ENCODE results near the gene UBE2S. TPM values are rescaled to one million over a fixed set of nuclear protein-coding genes. Genes with fewer than 3 reads are reported as not detected.

The UBE2S gene
- total RNA-seq, 1 donor from 2014 or later: 56.2 TPM

- Mint-ChIP-seq H3K36me3 (ENCODE audit: low read depth, unreplicated experiment) (no peaks in the 10 kb centered on the region), H3K9me3 (ENCODE audit: unreplicated experiment) (no peaks in the 10 kb centered on the region), H3K27ac (ENCODE audit: unreplicated experiment) (no peak overlapping the region), H3K27me3 (ENCODE audit: unreplicated experiment) (peaks cover 31% of the 10 kb centered on the region), H3K4me1 (ENCODE audit: unreplicated experiment) (peaks cover 5% of the 10 kb centered on the region), H3K4me3 (ENCODE audit: unreplicated experiment) (no peak overlapping the region)
- TF ChIP-seq CTCF (IDR thresholded peaks at IDR 0.05; ENCODE audit: unreplicated experiment): no peak
- no peak for DNase-seq (ENCODE audit: low spot score)
Measured at GRCh38 chr19:55368106-55368505, 39.5 kb downstream of the UBE2S start.

- no peak for DNase-seq (ENCODE audit: low spot score)
- peaks cover 28% of the 10 kb centered on the region for H3K27me3 Mint-ChIP-seq (ENCODE audit: unreplicated experiment)
- no peaks in the 10 kb centered on the region for H3K36me3 Mint-ChIP-seq (ENCODE audit: low read depth, unreplicated experiment)
- peaks cover 5% of the 10 kb centered on the region for H3K4me1 Mint-ChIP-seq (ENCODE audit: unreplicated experiment)
- no peaks in the 10 kb centered on the region for H3K9me3 Mint-ChIP-seq (ENCODE audit: unreplicated experiment)
- H3K27ac Mint-ChIP-seq (ENCODE audit: unreplicated experiment): no peak overlapping the region
- H3K4me3 Mint-ChIP-seq (ENCODE audit: unreplicated experiment): no peak overlapping the region
- no peak for TF ChIP-seq CTCF (IDR thresholded peaks at IDR 0.05; ENCODE audit: unreplicated experiment)
Measured at GRCh38 chr19:55366790-55367189, 40.8 kb downstream of the UBE2S start.

- no peak for TF ChIP-seq CTCF (IDR thresholded peaks at IDR 0.05; ENCODE audit: unreplicated experiment)
- Mint-ChIP-seq H3K27me3 (ENCODE audit: unreplicated experiment) (peaks cover 24% of the 10 kb centered on the region), H3K27ac (ENCODE audit: unreplicated experiment) (no peak overlapping the region), H3K9me3 (ENCODE audit: unreplicated experiment) (no peaks in the 10 kb centered on the region), H3K36me3 (ENCODE audit: low read depth, unreplicated experiment) (no peaks in the 10 kb centered on the region), H3K4me3 (ENCODE audit: unreplicated experiment) (no peak overlapping the region), H3K4me1 (ENCODE audit: unreplicated experiment) (peaks cover 4% of the 10 kb centered on the region)
- DNase-seq (ENCODE audit: low spot score): no peak
Measured at GRCh38 chr19:55365964-55366363, 41.6 kb downstream of the UBE2S start.

GRCh38 chr19:55365245-55365644 is 42.3 kb downstream of the UBE2S start:
- Mint-ChIP-seq H3K36me3 (ENCODE audit: low read depth, unreplicated experiment) (no peaks in the 10 kb centered on the region), H3K4me1 (ENCODE audit: unreplicated experiment) (no peaks in the 10 kb centered on the region), H3K27ac (ENCODE audit: unreplicated experiment) (no peak overlapping the region), H3K27me3 (ENCODE audit: unreplicated experiment) (peaks cover 22% of the 10 kb centered on the region), H3K4me3 (ENCODE audit: unreplicated experiment) (no peak overlapping the region), H3K9me3 (ENCODE audit: unreplicated experiment) (no peaks in the 10 kb centered on the region)
- no peak for DNase-seq (ENCODE audit: low spot score)
- no peak for TF ChIP-seq CTCF (IDR thresholded peaks at IDR 0.05; ENCODE audit: unreplicated experiment)

GRCh38 chr19:55362990-55363716 is 44.4 kb downstream of the UBE2S start, which contains the start of gene GARIN5B:
TSS of gene GARIN5B (minus strand) at chr19:55363260. CDS start at chr19:55363066, 194 bp downstream.
- peaks cover 17% of the 10 kb centered on the region for H3K27me3 Mint-ChIP-seq (ENCODE audit: unreplicated experiment)
- no peak for DNase-seq (ENCODE audit: low spot score)
- no peaks in the 10 kb centered on the region for H3K36me3 Mint-ChIP-seq (ENCODE audit: low read depth, unreplicated experiment)
- no peak within 1 kb of the TSS for H3K4me3 Mint-ChIP-seq (ENCODE audit: unreplicated experiment)
- no peaks in the 10 kb centered on the region for H3K9me3 Mint-ChIP-seq (ENCODE audit: unreplicated experiment)
- no peak for TF ChIP-seq CTCF (IDR thresholded peaks at IDR 0.05; ENCODE audit: unreplicated experiment)
- peak within 1 kb of the TSS; percentile 36 for H3K27ac Mint-ChIP-seq (ENCODE audit: unreplicated experiment)
- H3K4me1 Mint-ChIP-seq (ENCODE audit: unreplicated experiment): no peaks in the 10 kb centered on the region

Measured in endothelial cell (in vitro differentiated cells).